GM19023 (cell line): ENCODE measurements around the gene FUT6.
"Not testable (repeated sequence)": the region's sequence is repeated elsewhere in the genome, so short reads cannot be mapped to it uniquely, and the experiment has no call there.

Experiments
- ATAC-seq: cut with Tn5 transposase; IDR thresholded peaks from one replicate; pipeline ENCODE4 v1.9.1; 2021; ENCODE audit warnings: mild to moderate bottlenecking, moderate library complexity; ENCODE audit not compliant: unreplicated experiment

Gene FUT6

DNA sequence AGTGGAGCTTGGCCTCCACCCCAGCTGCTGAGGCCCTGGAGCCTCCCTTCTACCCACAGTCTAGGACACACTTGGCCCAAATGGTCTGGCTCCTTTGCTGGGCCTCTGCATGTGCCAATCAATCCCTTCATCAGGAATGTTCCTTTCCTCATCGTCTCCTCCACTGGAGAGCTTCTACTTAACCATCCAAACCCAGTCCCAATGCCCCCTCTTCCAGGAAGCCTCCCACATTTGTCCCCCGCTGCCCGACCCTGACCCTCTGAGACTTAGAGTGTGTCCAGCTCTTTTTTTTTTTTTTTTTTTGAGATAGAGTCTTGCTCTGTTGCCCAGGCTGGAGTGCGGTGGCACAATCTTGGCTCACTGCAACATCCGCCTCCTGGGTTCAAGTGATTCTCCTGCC is 51.1 kb downstream of the FUT6 start:
- no peak for ATAC-seq

DNA sequence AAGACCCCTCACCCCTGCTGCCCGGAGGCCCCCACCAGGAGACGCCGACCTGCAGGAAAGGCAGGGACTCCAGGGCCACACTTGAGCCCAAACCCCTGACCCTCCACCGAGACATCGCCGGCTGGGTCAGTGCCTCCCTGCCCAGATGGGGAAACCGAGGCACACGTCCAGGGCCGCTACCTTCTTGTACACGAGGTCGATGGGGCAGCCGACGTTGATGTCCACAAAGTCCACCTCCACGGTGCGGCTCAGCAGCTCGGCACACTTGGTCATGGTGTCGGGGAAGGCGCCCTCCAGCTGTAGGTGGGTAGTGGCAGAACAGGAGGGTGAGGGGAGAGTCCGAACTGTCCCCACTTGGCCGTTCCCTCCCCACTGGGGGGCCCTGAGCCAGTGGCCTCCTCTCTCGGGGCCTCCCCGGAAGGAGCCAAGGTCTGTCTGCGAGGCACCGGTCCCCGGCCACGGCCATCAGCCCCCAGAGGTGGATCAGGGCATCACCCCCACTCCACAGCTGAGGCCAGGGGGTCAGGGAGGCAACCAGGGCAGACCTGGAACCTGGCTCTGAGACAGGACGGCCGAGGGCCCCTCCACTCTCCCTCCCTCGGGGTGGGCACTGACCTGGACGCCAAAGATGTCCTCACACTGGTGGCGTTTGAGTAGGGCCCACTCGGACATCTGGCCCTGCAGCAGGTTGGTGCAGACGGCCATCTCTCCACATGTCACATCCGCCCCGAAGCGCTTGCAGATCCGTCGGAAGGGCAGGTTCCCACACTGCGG is 51.9 kb downstream of the FUT6 start:
- ATAC-seq, result no peak

DNA sequence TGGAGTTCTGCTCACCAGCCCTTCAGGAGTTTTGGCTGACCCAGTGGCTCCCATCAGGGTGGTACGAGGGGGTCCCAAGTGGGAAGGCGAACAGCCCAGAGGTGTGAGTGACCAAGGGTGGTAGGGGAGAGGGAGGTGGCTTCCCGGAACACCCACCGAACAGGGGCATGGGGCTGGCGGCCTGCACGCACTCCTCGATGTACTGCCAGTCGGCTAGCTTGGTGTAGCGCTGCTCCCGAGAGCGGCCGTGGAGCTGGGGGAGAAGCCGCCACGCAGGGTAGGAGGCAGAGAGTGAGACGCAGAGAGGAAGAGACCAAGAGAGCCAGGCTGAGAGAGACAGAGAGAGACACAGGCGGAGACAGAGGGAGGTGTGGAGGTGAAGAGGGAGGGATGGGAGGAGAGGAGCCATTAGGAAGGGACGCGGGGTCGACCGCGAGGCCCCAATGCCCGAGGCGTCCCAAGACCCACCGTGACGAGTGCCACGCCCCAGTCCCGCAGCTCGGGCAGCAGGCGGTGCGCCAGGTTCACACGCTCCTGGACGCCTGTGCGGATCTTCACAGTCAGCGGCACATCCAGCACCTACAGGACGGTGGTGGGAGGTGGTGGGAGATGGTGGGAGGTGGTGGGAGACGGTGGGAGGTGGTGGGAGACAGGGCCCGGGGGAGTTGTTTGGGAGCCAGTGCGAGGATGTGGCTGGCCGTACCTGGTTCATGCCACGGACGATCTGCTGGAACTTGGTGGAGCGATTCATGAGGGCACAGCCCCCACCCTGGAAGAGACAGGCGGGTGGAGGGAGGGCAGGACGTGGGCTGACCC is 52.7 kb downstream of the FUT6 start:
- ATAC-seq, result no peak

DNA sequence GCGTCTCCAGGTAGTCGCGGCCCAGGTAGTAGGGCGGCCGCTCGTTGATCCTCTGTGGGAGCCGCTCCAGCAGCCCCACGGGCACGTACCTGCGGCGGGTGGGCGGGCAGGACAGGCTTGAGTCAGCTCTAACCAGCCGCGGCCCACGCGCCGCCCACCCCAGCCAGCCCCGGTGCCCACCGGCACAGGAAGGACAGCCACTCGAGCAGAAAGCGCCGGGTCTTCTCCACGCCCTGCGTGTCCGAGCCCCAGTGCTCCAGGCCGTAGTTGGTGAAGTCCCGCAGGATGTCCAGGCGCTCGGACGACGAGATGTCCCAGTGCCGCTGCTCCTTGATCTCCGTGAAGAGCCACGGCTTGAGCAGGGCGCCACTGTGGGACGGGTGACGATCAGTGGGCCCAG is 54.1 kb downstream of the FUT6 start:
- ATAC-seq, result no peak

DNA sequence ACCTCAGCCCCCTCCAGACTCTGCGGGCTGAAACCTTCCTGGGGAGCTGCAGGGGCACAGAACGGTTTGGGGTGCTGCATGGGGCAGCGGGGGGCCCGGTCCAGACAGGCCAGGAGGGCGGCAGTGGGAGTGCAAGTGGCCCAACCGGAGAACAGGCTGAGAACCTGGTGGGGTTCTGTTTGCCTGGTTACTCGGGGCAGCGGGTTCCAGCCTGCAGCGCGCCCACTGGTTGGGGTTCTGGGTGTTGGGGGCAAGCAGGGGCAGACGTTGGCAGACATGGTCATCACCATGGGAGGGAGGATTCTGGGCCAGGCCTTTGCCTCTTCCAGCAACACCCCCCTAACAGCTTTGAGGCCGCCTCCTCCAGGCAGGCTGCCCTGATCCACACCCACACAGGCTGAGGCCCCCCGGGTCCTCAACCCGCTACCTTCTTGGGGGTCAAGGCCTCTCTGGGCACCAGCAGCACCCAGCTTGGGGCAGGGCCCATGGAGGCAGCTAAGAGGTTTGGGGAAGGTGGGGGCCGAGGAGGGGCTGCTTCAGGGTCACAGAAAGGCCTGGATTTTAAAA is 54.8 kb downstream of the FUT6 start, which contains the start of gene PRR22:
PRR22 (minus strand) TSS at position 166 of the 567 bp plus-strand sequence; CDS start at position 80, 86 bp downstream.
- no peak for ATAC-seq

DNA sequence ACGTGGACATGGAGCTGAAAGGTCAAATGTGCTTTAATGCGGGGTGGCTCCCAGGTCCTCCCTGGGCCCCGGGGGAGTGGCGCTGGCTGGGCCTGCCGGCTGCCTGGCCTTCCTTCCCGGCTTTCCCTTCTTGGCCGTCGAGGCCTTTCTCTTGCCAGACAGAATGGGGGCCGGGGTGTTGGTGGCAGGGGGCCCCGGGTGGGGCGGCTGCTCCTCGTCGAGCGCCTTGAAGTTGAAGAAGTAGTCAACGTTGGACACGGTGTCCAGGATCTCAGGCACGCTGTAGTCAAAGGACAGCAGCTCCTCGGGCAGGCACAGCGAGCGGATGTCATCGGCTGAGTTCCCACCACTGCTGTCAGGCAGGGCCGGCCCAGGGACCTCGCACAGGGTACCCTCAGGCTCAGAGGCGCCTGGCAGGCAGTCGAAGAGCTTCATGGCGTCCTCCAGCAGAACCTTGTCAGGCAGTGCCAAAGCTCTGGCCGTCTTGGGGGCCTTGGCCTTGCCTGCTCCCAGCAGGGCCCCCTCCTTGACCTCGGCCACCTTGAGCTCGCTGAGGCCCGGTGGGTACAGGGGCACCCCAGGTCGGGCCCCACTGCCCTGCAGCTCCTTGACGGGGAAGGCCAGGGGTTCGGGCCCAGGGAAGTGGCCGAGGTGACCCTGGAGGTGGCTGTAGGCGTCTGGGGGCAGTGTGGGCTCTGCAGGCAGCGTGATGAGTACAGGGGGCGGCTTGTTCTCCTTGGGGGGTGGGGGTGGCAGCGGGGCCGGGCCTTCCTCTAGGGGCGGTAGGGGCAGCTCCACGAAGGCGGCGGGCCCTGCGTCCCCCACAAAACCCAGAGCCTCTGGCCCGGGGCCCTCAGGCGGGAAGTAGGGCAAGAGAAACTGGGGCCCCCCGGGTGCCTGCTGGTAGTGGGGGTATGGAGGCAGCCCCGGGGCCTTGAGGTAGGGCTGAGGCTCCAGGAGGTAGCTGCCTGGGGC is 56.3 kb downstream of the FUT6 start:
- no peak for ATAC-seq

DNA sequence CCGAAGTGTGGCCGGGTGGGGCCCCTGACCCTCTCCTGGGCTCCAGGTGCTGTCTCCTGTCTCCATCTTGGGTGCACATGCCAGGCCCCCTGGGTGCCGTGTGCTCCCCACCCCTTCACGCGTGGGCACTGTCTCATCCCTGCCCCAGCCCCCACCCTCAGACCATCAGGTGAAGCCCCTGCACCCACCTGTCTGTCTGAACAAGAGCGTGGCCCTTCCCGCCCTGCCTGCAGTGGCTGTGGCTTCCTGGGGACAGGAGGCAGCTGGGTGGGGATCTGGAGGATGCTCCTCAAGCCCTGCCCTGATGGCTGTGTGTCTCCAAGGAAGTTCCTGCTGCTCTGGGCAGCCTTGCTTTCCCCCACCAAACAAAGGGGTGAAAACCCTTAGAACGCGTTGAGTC is 57.2 kb downstream of the FUT6 start:
- no peak for ATAC-seq

DNA sequence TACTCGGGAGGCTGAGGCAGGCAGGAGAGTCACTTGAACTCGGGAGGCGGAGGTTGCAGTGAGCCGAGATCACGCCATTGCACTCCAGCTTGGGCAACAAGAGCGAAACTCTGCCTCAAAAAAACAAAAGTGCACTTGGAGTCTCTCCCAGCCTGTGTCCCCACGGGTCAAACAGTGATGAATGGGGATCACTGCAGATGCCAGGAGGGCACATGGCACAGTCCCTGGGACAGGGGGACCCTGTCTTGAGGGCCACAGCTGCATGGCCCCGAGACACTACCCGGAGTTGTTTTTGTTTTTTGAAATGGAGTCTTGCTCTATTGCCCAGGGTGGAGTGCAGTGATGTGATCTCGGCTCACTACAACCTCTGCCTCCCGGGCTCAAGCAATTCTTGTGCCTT is 58.6 kb downstream of the FUT6 start:
- ATAC-seq, result not testable (repeated sequence)
